Measurements from ENCODE around the gene SLC7A8. TPM values are rescaled to one million over a fixed set of nuclear protein-coding genes. Genes with fewer than 3 reads are reported as not detected.

Gene SLC7A8
- total RNA-seq, 1 experiment from 2014 or later: 3.8 TPM

DNA sequence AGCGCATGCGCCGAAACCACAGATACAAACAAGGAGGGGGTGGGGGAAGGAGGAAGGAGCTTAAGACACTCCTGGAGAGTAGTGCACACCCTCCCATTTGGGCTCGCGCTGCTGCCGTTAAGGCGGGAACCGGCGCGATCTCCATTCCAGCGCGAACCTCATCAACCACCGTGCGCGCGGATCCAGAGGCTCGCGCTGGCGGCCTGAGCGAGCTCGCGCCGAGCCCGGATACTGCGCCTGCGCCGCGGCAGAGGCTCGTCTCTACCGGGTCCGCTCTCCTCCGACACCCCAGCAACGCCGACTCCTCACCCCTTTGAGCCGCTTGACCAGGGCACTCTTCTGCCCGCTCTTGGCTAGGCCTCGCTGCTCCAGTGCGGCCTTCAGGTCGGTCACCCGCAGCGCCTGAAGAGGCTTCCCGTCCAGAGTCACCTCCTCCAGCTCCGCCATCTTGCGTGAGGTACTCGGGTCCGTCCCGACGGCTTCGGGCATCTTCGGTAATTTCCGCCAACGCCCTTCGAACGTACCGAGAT lies 88.7 kb downstream of the SLC7A8 start, which contains the start of gene ACIN1:
TSS of gene ACIN1 (minus strand) at position 471 of the 530 bp plus-strand sequence. CDS start at position 447, 24 bp downstream.
- intact Hi-C loops (cut with micrococcal nuclease): loop anchor here (2.0 kb wide), 1 partner anchor 26 kb away; no protein-coding TSS in a partner anchor
- ATAC-seq: peak; percentile 47
- Histone ChIP-seq H3K4me2 (ENCODE audit: low read length) (peak within 1 kb of the TSS; percentile 96), H3K79me2 (ENCODE audit: low read length) (peaks cover 75% of the 10 kb centered on the region), H4K20me1 (ENCODE audit: low read length) (peaks cover 29% of the 10 kb centered on the region), H3K9me2 (replicated peaks; ENCODE audit: low read length) (no peaks in the 10 kb centered on the region), H3K27me3 (ENCODE audit: low read length) (no peaks in the 10 kb centered on the region), H3K4me3 (ENCODE audit: low read length) (peak within 1 kb of the TSS; percentile 95), H3K9ac (ENCODE audit: low read length) (peak within 1 kb of the TSS; percentile 96), H3K36me3 (ENCODE audit: low read depth, low read length) (peaks cover 39% of the 10 kb centered on the region), H3K27ac (ENCODE audit: low read length) (peak within 1 kb of the TSS; percentile 84), H3F3A (ENCODE audit: low read length, unreplicated experiment) (no peaks in the 10 kb centered on the region), H2AFZ (ENCODE audit: low read length) (peak within 1 kb of the TSS; percentile 91), H3K9me3 (ENCODE audit: low read length) (no peaks in the 10 kb centered on the region), H3K4me1 (ENCODE audit: insufficient read depth, low read length) (peaks cover 21% of the 10 kb centered on the region)
- CTCF ChIA-PET: interaction anchor here (0.6 to 2.5 kb wide), 8 partner anchors 20 to 108 kb away, joined by 3 to 45 read pairs (median 6); no protein-coding TSS in a partner anchor
- BruUV-seq (replicated peaks): TSS peak; percentile 51
- peak; percentile 70 for DNase-seq
- POLR2A ChIA-PET (ENCODE audit: unreplicated experiment): interaction anchor here (0.5 to 1.8 kb wide), 16 partner anchors 13 to 1140 kb away, joined by 3 to 12 read pairs (median 4); partner anchors contain the start of gene PCK2
- TF ChIP-seq, protein P1, sequence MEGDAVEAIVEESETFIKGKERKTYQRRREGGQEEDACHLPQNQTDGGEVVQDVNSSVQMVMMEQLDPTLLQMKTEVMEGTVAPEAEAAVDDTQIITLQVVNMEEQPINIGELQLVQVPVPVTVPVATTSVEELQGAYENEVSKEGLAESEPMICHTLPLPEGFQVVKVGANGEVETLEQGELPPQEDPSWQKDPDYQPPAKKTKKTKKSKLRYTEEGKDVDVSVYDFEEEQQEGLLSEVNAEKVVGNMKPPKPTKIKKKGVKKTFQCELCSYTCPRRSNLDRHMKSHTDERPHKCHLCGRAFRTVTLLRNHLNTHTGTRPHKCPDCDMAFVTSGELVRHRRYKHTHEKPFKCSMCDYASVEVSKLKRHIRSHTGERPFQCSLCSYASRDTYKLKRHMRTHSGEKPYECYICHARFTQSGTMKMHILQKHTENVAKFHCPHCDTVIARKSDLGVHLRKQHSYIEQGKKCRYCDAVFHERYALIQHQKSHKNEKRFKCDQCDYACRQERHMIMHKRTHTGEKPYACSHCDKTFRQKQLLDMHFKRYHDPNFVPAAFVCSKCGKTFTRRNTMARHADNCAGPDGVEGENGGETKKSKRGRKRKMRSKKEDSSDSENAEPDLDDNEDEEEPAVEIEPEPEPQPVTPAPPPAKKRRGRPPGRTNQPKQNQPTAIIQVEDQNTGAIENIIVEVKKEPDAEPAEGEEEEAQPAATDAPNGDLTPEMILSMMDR (conservative IDR thresholded peaks at IDR 0.05; ENCODE audit: low read depth, low read length): no peak
- TF ChIP-seq EZH2 (IDR thresholded peaks at IDR 0.05; ENCODE audit: low read length, unreplicated experiment) (no peak), EZH2phosphoT487 (IDR thresholded peaks at IDR 0.05; ENCODE audit: borderline replicate concordance, low read length) (no peak)

DNA sequence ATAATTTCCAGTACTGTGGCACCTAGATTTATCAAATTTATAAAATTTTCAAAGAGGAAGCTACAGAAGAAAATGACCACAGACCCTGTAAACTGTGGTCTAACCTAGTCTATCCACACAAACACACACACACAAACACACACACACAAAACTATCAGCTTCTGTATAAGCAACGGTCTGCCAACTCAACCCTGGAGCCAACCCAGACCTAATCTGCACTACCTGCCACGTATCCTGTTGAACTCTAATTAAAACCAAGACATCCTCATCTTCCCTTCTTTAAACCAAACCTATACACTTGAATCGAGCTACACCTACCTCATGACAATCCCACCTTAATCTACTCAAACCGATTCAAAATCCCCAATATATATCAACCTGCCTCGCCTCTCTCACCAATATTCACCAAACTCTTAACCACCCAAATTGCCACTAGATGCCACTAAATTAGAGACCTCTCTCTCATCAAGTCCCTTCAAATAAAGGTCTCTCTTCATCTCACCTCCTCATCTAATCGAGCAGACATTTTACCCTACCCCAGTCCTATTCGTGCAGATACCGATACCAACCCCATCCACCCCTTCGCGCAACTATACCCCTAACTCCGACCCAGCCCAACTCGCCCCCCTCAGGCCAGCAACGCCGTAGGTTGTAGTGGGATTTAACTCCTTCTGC lies 89.3 kb downstream of the SLC7A8 start:
- intact Hi-C loops (cut with micrococcal nuclease): loop anchor here (2.0 kb wide), 1 partner anchor 25 kb away; no protein-coding TSS in a partner anchor
- peaks cover 45% of the 10 kb centered on the region for H3K36me3 ChIP-seq (ENCODE audit: low read depth, low read length)
- ATAC-seq: no peak

More for the DNA sequence above, 89.3 kb downstream of the SLC7A8 start:
- Histone ChIP-seq H3K79me2 (ENCODE audit: low read length) (peaks cover 75% of the 10 kb centered on the region), H3K9me3 (ENCODE audit: low read length) (no peaks in the 10 kb centered on the region), H3K4me3 (ENCODE audit: low read length) (peak overlapping the region; percentile 95), H3F3A (ENCODE audit: low read length, unreplicated experiment) (no peaks in the 10 kb centered on the region), H3K27me3 (ENCODE audit: low read length) (no peaks in the 10 kb centered on the region), H3K27ac (ENCODE audit: low read length) (peak overlapping the region; percentile 84), H3K9me2 (replicated peaks; ENCODE audit: low read length) (no peaks in the 10 kb centered on the region), H3K9ac (ENCODE audit: low read length) (peak overlapping the region; percentile 96), H4K20me1 (ENCODE audit: low read length) (peaks cover 29% of the 10 kb centered on the region), H3K4me2 (ENCODE audit: low read length) (peak overlapping the region; percentile 96), H2AFZ (ENCODE audit: low read length) (peak overlapping the region; percentile 91), H3K4me1 (ENCODE audit: insufficient read depth, low read length) (peaks cover 21% of the 10 kb centered on the region)
- CTCF ChIA-PET: interaction anchor here (0.6 to 2.5 kb wide), 5 partner anchors 20 to 108 kb away, joined by 3 to 45 read pairs (median 11); no protein-coding TSS in a partner anchor
- no TSS peak for BruUV-seq (replicated peaks)
- TF ChIP-seq EZH2 (IDR thresholded peaks at IDR 0.05; ENCODE audit: low read length, unreplicated experiment) (no peak), EZH2phosphoT487 (IDR thresholded peaks at IDR 0.05; ENCODE audit: borderline replicate concordance, low read length) (no peak)
- TF ChIP-seq, protein P1 (conservative IDR thresholded peaks at IDR 0.05; ENCODE audit: low read depth, low read length): peak; percentile 42
- POLR2A ChIA-PET (ENCODE audit: unreplicated experiment): interaction anchor here (0.6 to 1.8 kb wide), 4 partner anchors 15 to 113 kb away, joined by 5 to 12 read pairs (median 6); no protein-coding TSS in a partner anchor
- no peak for DNase-seq

Measured in PC-3 (cell line).